Fibroblast of the aortic adventitia (primary cell): ENCODE measurements around the gene ARHGEF4. TPM values are rescaled to one million over a fixed set of nuclear protein-coding genes. Genes with fewer than 3 reads are reported as not detected.

Experiments used
- DNase-seq: peaks from one replicate; pipeline ENCODE4 v3.0.0-alpha.2; 2010; ENCODE audit warnings: low read depth
- H3K4me3 ChIP-seq: 2 replicates; pipeline ENCODE4 v1.5.1; 2011; ENCODE audit warnings: low read depth, mild to moderate bottlenecking, control low read depth, low read length, moderate library complexity
- total RNA-seq: library from RNA; depleted of rRNA; stranded (reverse); fragments of >200 nt; gene quantifications from 2 replicates; pipeline ENCODE4 v1.2.3, GENCODE V29; 2012; ENCODE audit warnings: low replicate concordance
- TF ChIP-seq, protein P1 (sequence below): IDR thresholded peaks from 2 replicates; pipeline ENCODE4 v1.5.1; 2011; ENCODE audit warnings: mild to moderate bottlenecking, low read length, control low read depth, inconsistent platforms; ENCODE audit not compliant: insufficient read depth

The ARHGEF4 gene
- total RNA-seq, 1 donor = 5.2 TPM

DNA sequence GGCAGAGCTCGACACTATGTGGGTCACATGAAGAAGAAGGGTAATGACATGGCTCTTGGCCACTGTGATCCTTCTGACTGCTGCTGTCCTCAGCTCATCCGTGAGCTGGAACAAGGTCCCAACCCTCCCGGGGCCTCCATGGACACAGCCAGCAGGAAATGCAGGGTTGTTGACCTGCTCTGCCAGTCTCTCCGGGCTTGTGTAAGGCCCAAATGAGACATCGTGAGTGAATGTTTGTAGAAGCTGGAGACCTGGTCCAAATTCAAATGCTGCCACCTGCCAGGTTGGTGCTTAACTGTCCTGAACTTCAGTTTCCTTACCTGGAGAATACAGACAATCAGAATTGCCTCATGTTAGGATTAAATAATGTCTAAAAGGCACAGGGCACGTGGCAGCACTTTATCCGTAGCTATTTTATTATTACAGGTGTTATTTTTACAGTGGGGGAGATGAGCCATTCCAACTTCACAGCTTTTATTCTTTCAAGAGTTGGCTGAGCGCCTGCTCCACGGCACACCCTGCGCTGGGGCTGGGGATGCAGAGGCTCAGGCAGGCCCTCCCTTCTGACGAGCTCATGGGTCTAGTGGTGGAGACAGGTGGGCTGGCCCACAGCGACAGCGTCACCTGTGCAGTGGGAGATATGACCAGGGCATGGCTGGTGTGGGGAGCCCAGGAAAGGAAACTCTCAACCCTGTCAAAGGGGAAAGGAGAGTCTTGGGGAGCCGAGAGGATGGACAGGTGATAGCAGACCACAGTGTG is 15.1 kb downstream of the ARHGEF4 start:
- DNase-seq = no peak
- TF ChIP-seq, protein P1, sequence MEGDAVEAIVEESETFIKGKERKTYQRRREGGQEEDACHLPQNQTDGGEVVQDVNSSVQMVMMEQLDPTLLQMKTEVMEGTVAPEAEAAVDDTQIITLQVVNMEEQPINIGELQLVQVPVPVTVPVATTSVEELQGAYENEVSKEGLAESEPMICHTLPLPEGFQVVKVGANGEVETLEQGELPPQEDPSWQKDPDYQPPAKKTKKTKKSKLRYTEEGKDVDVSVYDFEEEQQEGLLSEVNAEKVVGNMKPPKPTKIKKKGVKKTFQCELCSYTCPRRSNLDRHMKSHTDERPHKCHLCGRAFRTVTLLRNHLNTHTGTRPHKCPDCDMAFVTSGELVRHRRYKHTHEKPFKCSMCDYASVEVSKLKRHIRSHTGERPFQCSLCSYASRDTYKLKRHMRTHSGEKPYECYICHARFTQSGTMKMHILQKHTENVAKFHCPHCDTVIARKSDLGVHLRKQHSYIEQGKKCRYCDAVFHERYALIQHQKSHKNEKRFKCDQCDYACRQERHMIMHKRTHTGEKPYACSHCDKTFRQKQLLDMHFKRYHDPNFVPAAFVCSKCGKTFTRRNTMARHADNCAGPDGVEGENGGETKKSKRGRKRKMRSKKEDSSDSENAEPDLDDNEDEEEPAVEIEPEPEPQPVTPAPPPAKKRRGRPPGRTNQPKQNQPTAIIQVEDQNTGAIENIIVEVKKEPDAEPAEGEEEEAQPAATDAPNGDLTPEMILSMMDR = no peak
- H3K4me3 ChIP-seq = no peak overlapping the region

DNA sequence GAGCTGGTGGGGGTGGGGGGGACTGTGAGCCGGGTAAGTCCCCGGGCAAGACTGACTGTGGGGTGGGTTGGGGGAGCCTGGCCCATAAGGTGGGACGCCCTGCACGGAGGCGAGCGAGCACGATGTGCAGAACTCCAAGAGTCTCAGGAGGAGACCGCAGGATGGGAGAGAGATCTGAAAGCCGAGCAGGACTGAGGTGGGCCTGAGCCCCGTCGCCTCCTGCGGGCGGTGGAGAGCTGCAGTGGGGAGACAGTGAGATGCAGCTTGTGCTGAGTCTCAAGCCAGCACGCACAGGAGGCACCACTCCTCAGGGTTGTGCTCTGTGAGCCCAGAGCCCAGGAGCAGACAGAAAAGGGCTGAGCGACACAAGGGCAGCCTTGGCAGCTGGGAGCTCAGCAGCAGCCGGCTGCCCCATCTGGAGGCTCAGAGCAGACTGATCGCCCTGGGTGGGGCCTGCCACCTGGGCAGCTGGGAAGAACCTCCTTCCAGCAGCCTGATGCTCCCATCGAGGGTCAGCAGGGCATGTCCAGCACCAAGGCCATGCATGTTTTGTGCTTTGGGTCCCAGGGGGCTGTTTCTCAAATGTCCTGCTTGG is 15.9 kb downstream of the ARHGEF4 start:
- no peak for DNase-seq
- H3K4me3 ChIP-seq = no peak overlapping the region
- TF ChIP-seq, protein P1 = no peak

DNA sequence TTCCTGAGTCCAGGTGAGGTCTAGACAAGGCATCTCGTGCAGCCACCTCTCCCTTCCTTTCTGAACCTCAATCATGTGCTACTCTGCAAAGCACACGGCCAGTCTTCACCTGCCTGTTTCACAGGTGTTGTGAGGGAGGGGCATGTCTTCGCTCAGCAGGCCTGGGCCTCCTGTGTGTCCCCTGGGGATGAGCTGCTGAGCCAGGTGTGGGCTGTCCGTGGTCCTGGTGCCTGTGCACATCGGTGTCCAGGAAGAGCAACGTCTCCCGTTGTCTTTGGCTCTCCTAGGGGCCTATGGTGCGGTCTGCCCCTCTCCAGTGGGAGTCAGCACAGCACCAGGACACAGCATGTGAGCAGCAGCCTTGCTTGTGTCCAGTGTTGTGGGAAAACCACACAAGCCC is 16.7 kb downstream of the ARHGEF4 start:
- H3K4me3 ChIP-seq = no peak overlapping the region
- TF ChIP-seq, protein P1 = no peak
- DNase-seq = no peak

DNA sequence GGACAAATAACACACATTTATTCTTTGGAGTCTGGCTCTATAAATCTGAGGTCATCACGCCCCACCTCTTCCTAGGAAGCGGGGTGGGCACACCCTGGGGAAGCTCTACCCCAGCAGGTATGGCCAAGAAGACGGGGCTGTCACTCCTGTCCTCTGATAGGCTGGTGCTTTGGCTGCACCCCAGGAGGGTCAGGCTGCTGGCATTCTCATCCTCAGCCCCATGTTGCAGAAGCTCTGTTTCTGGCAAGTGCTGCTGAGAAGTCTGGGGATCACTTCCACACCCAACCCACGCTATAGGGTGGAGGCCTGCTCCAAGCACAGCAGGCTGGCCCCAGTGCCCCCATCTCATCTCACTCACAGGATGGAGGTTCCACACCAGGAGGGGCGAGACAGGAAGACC is 17.6 kb downstream of the ARHGEF4 start:
- TF ChIP-seq, protein P1 = no peak
- no peak overlapping the region for H3K4me3 ChIP-seq
- DNase-seq = no peak

DNA sequence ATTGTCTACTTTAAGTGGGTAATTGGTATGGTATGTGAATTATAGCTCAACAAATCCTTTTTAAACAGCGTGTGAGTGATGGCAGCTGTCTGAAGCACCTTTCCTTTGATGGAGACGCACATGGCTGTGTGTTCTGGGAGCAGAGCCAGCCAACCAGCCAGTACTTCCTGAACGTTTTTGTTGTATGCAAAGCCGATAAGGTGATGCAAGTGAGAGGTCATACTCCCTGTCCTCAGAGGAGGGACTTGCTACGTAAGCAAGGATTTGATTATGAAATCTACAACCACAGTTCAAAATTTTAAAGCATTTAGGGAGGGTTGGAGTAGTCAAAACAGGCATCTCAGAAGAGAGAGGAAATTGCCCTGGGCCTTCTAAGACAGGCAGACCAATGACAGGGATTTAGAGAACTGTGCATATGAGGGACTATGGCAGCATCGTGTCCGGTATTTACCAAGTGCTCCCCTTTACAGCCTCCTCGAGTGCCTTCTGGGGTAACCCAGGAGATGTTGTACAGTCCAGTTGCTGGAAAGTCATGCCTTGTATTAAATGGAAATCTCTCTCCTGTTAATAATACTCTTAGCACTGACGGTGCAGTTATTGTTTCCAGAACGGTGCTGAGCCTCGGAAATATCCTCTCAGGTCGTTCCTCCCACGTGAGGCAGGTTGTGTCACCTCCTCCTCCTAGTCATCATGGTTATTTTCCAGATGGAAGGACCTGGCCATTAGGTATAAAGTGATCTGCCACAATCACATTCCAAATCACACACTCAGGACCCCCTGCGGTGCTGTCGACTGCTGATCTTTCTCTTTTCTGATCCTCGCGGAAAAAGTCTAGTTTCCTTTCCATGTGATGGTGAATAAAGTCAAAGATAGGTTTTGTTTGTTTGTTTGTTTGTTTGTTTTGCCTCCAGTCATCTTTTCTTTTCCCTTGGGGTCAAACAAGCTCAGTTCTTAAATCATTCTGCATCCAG is 28.4 kb downstream of the ARHGEF4 start:
- H3K4me3 ChIP-seq = no peak overlapping the region
- TF ChIP-seq, protein P1 = no peak
- DNase-seq = peak; percentile 63

DNA sequence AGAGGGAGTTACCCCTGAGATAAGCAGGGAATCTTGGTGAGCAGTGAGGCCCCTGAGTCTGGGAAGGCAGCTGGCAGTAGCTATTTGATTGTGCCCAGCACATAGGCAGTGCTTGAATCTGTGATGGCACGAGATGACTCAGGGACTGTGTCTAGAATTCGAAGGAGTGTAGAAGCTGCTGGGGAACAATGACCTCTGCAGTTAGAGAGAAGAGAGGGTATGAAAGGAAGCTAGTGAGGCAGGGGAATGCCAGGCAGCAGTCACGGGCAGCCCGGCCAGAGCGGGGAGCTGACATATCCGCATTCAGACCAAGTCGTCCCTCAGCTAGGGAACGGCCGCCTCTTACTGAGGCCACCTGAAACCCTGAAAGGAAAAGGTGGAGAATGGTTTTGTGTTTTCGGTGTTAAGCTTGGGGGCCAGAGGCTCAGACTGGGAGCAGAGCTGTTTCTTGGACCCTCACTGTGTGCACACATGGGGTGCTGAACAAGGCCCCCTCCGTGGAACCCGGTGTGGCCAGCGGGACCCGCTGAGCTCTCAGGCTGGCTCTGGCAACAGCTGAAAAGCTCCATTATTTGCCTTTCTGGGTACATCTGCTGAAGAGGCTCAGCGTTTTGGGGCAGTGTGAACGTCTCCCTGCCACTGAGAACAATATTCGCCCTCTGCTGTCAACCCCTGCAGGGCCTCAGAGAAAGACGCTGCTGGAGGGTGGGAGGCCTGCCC is 32.9 kb downstream of the ARHGEF4 start:
- no peak overlapping the region for H3K4me3 ChIP-seq
- DNase-seq = no peak
- TF ChIP-seq, protein P1 = no peak
